Mammary epithelial cell (primary cell): ENCODE results near the gene GNAL.

Source experiments
- CTCF ChIP-seq, 2 donors: IDR thresholded peaks in 1 of 2; conservative IDR thresholded peaks in 1 of 2; 2 replicates each; pipeline ENCODE4 v1.5.1; 2011 to 2012; ENCODE audit warnings: inconsistent platforms in 2 of 2, low read length in 2 of 2, mild to moderate bottlenecking in 2 of 2, control low read depth in 1 of 2, low read depth in 1 of 2; ENCODE audit not compliant: insufficient read depth in 1 of 2; ENCODE audit errors: extremely low read depth in 1 of 2
- EZH2 ChIP-seq: IDR thresholded peaks from 2 replicates; pipeline ENCODE4 v1.6.1; 2012; ENCODE audit warnings: low read length, inconsistent platforms, borderline replicate concordance

GRCh38 chr18:11834772-11835171 lies 145.7 kb downstream of the GNAL start:
- no peak for TF ChIP-seq CTCF (conservative IDR thresholded peaks at IDR 0.05 in 1 of 2, IDR thresholded peaks at IDR 0.05 in 1 of 2; ENCODE audit: extremely low read depth in 1 of 2, insufficient read depth in 1 of 2, low read depth in 1 of 2, low read length in 2 of 2)
- TF ChIP-seq EZH2, result no peak
